GM12878 (cell line): Measurements from ENCODE around the gene SF1. TPM values are rescaled to one million over a fixed set of nuclear protein-coding genes. Genes with fewer than 3 reads are reported as not detected.

Experiments used
- ATF3 ChIP-seq: IDR thresholded peaks from 2 replicates; pipeline ENCODE4 v1.6.1; 2011; ENCODE audit warnings: low read depth, mild to moderate bottlenecking, low read length, moderate library complexity, borderline replicate concordance; ENCODE audit errors: extremely low read depth
- EED ChIP-seq: sonication (generic); IDR thresholded peaks from 2 replicates; pipeline ENCODE4 v1.6.1; 2016; ENCODE audit warnings: antibody characterized with exemption, low read depth
- EP300 ChIP-seq, 2 experiments: fragments of 150-350 bp in 1 of 2; IDR thresholded peaks; 2 replicates each; pipeline ENCODE4 v1.6.1; 2011 to 2012; ENCODE audit warnings: low read depth in 2 of 2, low read length in 2 of 2, borderline replicate concordance in 1 of 2, improper control_type of control experiment in 1 of 2, inconsistent platforms in 1 of 2; ENCODE audit not compliant: control insufficient read depth in 1 of 2
- ESRRA ChIP-seq: IDR thresholded peaks from 2 replicates; pipeline ENCODE4 v1.6.1; 2012; ENCODE audit warnings: mild to moderate bottlenecking, low read length, improper control_type of control experiment
- EZH2 ChIP-seq: IDR thresholded peaks from 2 replicates; pipeline ENCODE4 v1.6.1; 2012; ENCODE audit warnings: low read depth, mild to moderate bottlenecking, control low read depth, inconsistent platforms, low read length, borderline replicate concordance; ENCODE audit not compliant: control insufficient read depth
- HDAC6 ChIP-seq: fragments of 200-600 bp; sonication (generic); IDR thresholded peaks from one replicate; pipeline ENCODE4 v1.8.0; 2017; ENCODE audit warnings: antibody characterized with exemption; ENCODE audit not compliant: unreplicated experiment
- NFIC ChIP-seq: IDR thresholded peaks from 2 replicates; pipeline ENCODE4 v1.6.1; 2012; ENCODE audit warnings: low read depth, mild to moderate bottlenecking, inconsistent platforms, low read length, moderate library complexity
- PAX8 ChIP-seq: fragments of 450-650 bp; IDR thresholded peaks from 2 replicates; pipeline ENCODE4 v1.6.1; 2017; ENCODE audit warnings: mild to moderate bottlenecking, moderate library complexity
- POLR2AphosphoS5 ChIP-seq: IDR thresholded peaks from 2 replicates; pipeline ENCODE4 v1.6.1; 2011; ENCODE audit warnings: mild to moderate bottlenecking, low read length, inconsistent platforms
- STAT1 ChIP-seq: fragments of 450-650 bp; conservative IDR thresholded peaks from 2 replicates; pipeline ENCODE4 v1.6.1; 2014; ENCODE audit warnings: antibody characterized with exemption, mild to moderate bottlenecking
- STAT3 ChIP-seq: IDR thresholded peaks from 2 replicates; pipeline ENCODE4 v1.6.1; 2011; ENCODE audit warnings: low read depth, low read length, improper control_type of control experiment
- TAF1 ChIP-seq: IDR thresholded peaks from 2 replicates; pipeline ENCODE4 v1.6.1; 2011; ENCODE audit warnings: mild to moderate bottlenecking, low read depth, low read length, borderline replicate concordance
- TARDBP ChIP-seq: IDR thresholded peaks from 2 replicates; pipeline ENCODE4 v1.6.1; 2016; ENCODE audit warnings: borderline replicate concordance
- TCF7 ChIP-seq: IDR thresholded peaks from 2 replicates; pipeline ENCODE4 v1.6.1; 2014; ENCODE audit warnings: antibody characterized with exemption, borderline replicate concordance
- WRNIP1 ChIP-seq: IDR thresholded peaks from 2 replicates; pipeline ENCODE4 v1.6.1; 2011; ENCODE audit warnings: low read depth, low read length, improper control_type of control experiment, borderline replicate concordance
- YBX1 ChIP-seq: fragments of 450-650 bp; IDR thresholded peaks from 2 replicates; pipeline ENCODE4 v1.6.1; 2016; ENCODE audit warnings: antibody characterized with exemption
- ZBTB40 ChIP-seq: fragments of 450-650 bp; IDR thresholded peaks from 2 replicates; pipeline ENCODE4 v1.6.1; 2016; ENCODE audit warnings: mild to moderate bottlenecking, moderate library complexity, borderline replicate concordance
- ZNF384 ChIP-seq: IDR thresholded peaks from 2 replicates; pipeline ENCODE4 v1.6.1; 2012; ENCODE audit warnings: low read depth, mild to moderate bottlenecking, low read length, improper control_type of control experiment, borderline replicate concordance
- ZNF622 ChIP-seq: fragments of 450-650 bp; IDR thresholded peaks from 2 replicates; pipeline ENCODE4 v1.6.1; 2017; ENCODE audit warnings: mild to moderate bottlenecking, inconsistent platforms
- ZNF687 ChIP-seq: fragments of 450-650 bp; IDR thresholded peaks from 2 replicates; pipeline ENCODE4 v1.6.1; 2017; ENCODE audit warnings: mild to moderate bottlenecking, moderate library complexity
- ZSCAN29 ChIP-seq: fragments of 450-650 bp; IDR thresholded peaks from 2 replicates; pipeline ENCODE4 v1.6.1; 2017; ENCODE audit warnings: mild to moderate bottlenecking, moderate library complexity
- polyA plus RNA-seq, 11 experiments: library from polyadenylated mRNA; depleted of rRNA in 4 of 11; unstranded in 6 of 11; stranded (reverse) in 5 of 11; fragments of >200 nt; fragmentation: Nextera tagmentation in 4 of 11; fragmentation: Illumina TruSeq in 1 of 11; extraction: Ambion mirVana in 4 of 11; extraction: Trizol in 1 of 11; gene quantifications; 1 replicate in 1 of 11; 2 replicates in 10 of 11; pipeline versions ENCODE4 v1.2.1 to v1.2.3, GENCODE V29; 2011 to 2016; ENCODE audit warnings: inconsistent platforms in 2 of 11, missing spikeins in 2 of 11, low read depth in 1 of 11
- total RNA-seq, 4 experiments: library from RNA; depleted of rRNA in 3 of 4; stranded (reverse); fragments of >200 nt in 3 of 4; fragmentation: Illumina TruSeq in 1 of 4; extraction: Trizol in 1 of 4; gene quantifications; 2 replicates each; pipeline versions ENCODE4 v1.2.1 to v1.2.3, GENCODE V29; 2013 to 2021

SF1 gene
- total and polyA plus RNA-seq, 10 of the 15 experiments (the other 5 are each of a cell fraction or from before 2014, with no cell fraction given), result 13.6 to 337 (median 103) TPM

GRCh38 chr11:64810271-64810890 lies 32.0 kb upstream of the SF1 start, which contains the start of gene MEN1 (continued):
- TF ChIP-seq ZBTB40, result peak; percentile 82
- no peak for TF ChIP-seq STAT3
- TF ChIP-seq ZNF687, result no peak
- TF ChIP-seq ZNF622, result no peak
- TF ChIP-seq PAX8, result no peak
- TF ChIP-seq ESRRA, result no peak
- no peak for TF ChIP-seq ZSCAN29
- TF ChIP-seq EZH2, result no peak
- TF ChIP-seq TARDBP, result no peak
- TF ChIP-seq EP300 (IDR thresholded peaks at IDR 0.05; ENCODE audit: borderline replicate concordance in 1 of 2, control insufficient read depth in 1 of 2, low read depth in 2 of 2, low read length in 2 of 2), result no peak
- TF ChIP-seq YBX1, result no peak
- peak; percentile 43; the same call in 1 of the 2 replicates for TF ChIP-seq POLR2AphosphoS5
- peak; percentile 40; the same call in 1 of the 2 replicates for TF ChIP-seq TAF1
- no peak for TF ChIP-seq STAT1
- TF ChIP-seq TCF7, result no peak
- TF ChIP-seq EED, result peak; percentile 36; the same call in 1 of the 2 replicates
- no peak for TF ChIP-seq ZNF384
- TF ChIP-seq ATF3, result no peak
- TF ChIP-seq NFIC, result no peak
- no peak for TF ChIP-seq HDAC6
- TF ChIP-seq WRNIP1, result no peak
